ENCODE measurements around the gene PRSS33.

PRSS33 gene

DNA sequence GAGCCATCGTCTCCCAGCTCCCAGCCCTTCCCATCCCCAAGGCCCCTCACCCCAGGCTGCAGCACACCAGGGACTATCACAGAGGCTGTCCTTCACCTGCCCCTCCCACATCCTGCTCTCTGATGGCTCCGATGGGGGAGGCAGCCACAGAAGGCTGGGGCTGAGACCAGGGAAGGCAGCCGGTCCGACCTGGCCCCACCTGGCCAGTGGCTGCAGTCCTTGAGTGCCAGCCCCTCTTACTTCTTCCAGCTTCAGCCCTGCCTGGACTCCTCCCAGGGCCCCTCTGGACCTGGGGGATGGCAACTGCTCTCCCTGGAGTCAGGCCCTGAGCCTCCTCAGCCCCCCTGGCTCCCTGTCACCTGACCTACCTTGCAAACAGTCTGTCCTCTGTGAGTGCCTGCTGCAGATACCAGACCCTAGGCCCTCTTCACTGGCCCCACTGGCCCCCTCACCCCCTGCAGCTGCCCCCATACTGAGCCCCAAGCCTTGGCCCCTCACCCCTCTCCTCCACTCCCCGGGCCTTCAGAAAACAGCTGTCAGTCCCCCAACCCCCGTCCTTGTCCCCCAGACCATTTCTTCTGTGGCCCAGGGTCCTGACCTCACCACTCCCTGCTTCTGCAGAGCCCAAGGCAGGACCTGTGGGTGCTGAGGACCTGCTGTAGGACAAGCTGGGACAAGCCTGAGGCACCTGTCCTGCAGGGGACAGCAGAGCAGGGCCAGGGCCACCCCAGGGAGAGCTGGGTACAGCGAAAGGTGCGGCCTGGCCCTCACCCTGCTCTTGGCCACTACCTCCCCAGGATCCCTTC lies 47.5 kb downstream of the PRSS33 start:
- DNase-seq (ENCODE audit: low spot score), result no peak

GRCh38 chr16:2738615-2739014 lies 48.7 kb downstream of the PRSS33 start:
- DNase-seq (ENCODE audit: low spot score), result no peak

DNA sequence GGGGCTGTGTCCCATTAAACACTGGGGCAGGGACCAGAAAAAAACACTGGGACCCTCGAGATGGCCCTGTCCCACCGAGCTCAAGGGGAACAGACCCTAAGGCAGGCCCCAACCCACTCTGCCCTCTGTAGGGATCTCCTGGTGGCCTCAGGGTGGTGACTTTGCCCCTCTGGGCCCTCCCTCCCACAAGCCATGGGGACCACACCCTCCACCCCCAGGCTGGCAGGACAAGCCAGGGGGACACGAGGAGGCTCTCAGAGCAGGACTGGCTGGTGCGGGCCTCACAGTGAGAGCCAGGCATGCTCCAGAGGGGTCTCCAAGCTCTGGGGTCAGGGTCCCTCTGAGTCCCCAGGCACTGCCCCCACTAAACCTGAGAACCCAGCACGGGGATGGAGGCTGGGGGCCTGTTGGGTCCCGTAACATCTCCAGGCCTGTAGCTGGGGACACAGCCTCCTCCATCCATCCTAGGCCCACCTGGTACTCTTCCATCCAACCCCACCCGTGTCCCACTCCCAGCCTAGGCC lies 49.4 kb downstream of the PRSS33 start:
- no peak for DNase-seq (ENCODE audit: low spot score)

GRCh38 chr16:2737238-2737605 lies 50.1 kb downstream of the PRSS33 start:
- DNase-seq (ENCODE audit: low spot score), result no peak

DNA sequence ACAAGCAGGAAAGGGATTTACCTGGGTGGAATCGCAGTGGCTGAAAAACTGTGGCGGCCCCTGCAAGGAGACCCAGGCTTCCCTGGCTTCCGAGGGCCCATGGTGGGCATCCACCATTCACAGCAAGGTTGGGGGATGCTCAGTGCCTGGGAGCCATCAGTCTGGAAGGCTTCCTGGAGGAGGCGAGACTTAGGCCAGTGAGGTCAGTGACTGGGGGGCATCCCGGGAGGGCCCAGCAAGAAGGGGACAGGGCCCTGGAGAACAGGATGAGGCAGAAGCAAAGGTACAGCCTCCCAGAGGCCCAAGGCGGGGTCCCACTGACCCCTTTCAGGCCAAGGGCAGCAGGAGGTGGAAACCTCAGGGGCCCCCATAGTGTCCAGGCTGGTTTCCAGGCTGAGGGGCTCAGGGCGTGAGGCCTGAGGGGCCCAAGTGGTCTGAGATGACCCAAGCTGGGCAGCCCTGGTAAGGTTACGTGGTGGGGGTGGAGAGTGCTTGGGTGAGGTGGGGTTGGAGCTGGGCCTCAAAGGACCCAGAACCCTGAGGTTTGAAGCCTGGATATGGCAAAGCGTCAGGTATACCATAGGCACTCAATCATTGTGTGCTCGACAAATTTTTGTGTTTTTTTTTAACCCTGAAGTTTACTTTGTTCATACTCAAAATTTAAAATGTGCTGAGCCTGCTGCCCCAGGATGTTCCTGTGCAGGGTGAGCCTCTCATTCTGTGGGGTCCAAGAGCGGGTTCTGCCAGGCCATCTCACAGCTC lies 50.7 kb downstream of the PRSS33 start:
- no peak for DNase-seq (ENCODE audit: low spot score)

GRCh38 chr16:2734844-2735515 lies 52.4 kb downstream of the PRSS33 start:
- no peak for DNase-seq (ENCODE audit: low spot score)

All from kidney capillary endothelial cell (primary cell).